Vagina (tissue), 2 donors: ENCODE measurements around the gene NCBP1. TPM values are rescaled to one million over a fixed set of nuclear protein-coding genes. Genes with fewer than 3 reads are reported as not detected.

Source experiments
- DNase-seq, 2 donors: peaks; one replicate each; pipeline ENCODE4 v3.0.0-alpha.2; 2017; ENCODE audit errors: extremely low spot score in 2 of 2
- H3K27ac ChIP-seq: fragments of 200-600 bp; sonication (generic); one replicate; pipeline ENCODE4 v1.5.1; 2019
- H3K27me3 ChIP-seq: fragments of 200-600 bp; sonication (generic); one replicate; pipeline ENCODE4 v1.5.1; 2019
- H3K36me3 ChIP-seq, 2 donors: fragments of 200-600 bp; sonication (generic); one replicate each; pipeline ENCODE4 v1.5.1; 2017 to 2019
- H3K4me1 ChIP-seq: fragments of 200-600 bp; sonication (generic); one replicate; pipeline ENCODE4 v1.5.1; 2019
- H3K4me3 ChIP-seq, 2 donors: fragments of 200-600 bp; sonication (generic); 1 replicate in 1 of 2; 2 replicates in 1 of 2; pipeline ENCODE4 v1.5.1; 2016 to 2019
- H3K9me3 ChIP-seq: fragments of 200-600 bp; sonication (generic); one replicate; pipeline ENCODE4 v1.5.1; 2019
- POLR2A ChIP-seq, 2 donors: fragments of 450-650 bp; IDR thresholded peaks; one replicate each; pipeline ENCODE4 v1.6.1; 2017; ENCODE audit warnings: antibody characterized with exemption in 2 of 2, mild to moderate bottlenecking in 2 of 2, moderate library complexity in 2 of 2
- POLR2AphosphoS5 ChIP-seq, 2 donors: sonication (generic); formaldehyde crosslinking; IDR thresholded peaks; one replicate each; pipeline ENCODE4 v1.9.0; 2017; ENCODE audit warnings: antibody characterized with exemption in 2 of 2, mild to moderate bottlenecking in 2 of 2, low read depth in 1 of 2; ENCODE audit not compliant: insufficient read depth in 1 of 2
- intact Hi-C: fragments of 100-400 bp; cut with DNase I; formaldehyde crosslinking; loops from one replicate; pipeline ENCODE4 v1.15.1; 2023
- total RNA-seq: library from RNA; depleted of rRNA; stranded (reverse); fragments of >200 nt; gene quantifications from one replicate; pipeline ENCODE4 v1.2.3, GENCODE V29; 2016
- TF ChIP-seq, protein P1 (sequence below), 3 experiments: fragments of 450-650 bp in 2 of 3; fragments of 200-600 bp in 1 of 3; sonication (generic) in 1 of 3; IDR thresholded peaks; one replicate each; pipeline ENCODE4 v1.5.1; 2017 to 2019; ENCODE audit warnings: antibody characterized with exemption in 3 of 3, mild to moderate bottlenecking in 2 of 3, moderate library complexity in 2 of 3

Gene NCBP1
- total RNA-seq, 1 donor from 2014 or later = 23.3 TPM

DNA sequence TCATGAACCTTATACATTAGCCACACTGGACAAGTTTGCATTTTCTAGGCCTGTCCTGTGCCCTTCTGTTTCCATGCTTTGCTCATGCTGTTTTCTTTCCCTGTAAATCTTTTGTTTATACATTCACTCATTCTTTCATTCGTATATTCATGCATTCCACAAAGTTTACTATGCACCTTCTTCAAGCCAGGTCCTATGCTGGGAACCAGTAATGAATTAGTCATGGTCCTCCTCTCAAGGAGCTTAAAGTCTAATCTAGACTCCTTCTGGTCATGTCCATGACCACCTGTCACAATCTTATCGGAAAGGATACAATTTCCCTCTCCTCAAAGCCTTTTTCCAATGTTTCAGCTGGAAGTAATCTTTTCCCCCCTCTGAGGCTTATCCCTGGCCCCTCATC lies 72.6 kb downstream of the NCBP1 start:
- Histone ChIP-seq H3K27ac (no peak overlapping the region), H3K9me3 (no peaks in the 10 kb centered on the region), H3K36me3 (no peaks in the 10 kb centered on the region), H3K27me3 (no peaks in the 10 kb centered on the region), H3K4me3 (no peak overlapping the region), H3K4me1 (peaks cover 16% of the 10 kb centered on the region)
- intact Hi-C loops = no loop called here
- no peak for DNase-seq
- TF ChIP-seq, protein P1, sequence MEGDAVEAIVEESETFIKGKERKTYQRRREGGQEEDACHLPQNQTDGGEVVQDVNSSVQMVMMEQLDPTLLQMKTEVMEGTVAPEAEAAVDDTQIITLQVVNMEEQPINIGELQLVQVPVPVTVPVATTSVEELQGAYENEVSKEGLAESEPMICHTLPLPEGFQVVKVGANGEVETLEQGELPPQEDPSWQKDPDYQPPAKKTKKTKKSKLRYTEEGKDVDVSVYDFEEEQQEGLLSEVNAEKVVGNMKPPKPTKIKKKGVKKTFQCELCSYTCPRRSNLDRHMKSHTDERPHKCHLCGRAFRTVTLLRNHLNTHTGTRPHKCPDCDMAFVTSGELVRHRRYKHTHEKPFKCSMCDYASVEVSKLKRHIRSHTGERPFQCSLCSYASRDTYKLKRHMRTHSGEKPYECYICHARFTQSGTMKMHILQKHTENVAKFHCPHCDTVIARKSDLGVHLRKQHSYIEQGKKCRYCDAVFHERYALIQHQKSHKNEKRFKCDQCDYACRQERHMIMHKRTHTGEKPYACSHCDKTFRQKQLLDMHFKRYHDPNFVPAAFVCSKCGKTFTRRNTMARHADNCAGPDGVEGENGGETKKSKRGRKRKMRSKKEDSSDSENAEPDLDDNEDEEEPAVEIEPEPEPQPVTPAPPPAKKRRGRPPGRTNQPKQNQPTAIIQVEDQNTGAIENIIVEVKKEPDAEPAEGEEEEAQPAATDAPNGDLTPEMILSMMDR (IDR thresholded peaks at IDR 0.05) = no peak
- TF ChIP-seq POLR2AphosphoS5 (IDR thresholded peaks at IDR 0.05; ENCODE audit: insufficient read depth in 1 of 2, low read depth in 1 of 2) = no peak
- TF ChIP-seq POLR2A (IDR thresholded peaks at IDR 0.05) = no peak

DNA sequence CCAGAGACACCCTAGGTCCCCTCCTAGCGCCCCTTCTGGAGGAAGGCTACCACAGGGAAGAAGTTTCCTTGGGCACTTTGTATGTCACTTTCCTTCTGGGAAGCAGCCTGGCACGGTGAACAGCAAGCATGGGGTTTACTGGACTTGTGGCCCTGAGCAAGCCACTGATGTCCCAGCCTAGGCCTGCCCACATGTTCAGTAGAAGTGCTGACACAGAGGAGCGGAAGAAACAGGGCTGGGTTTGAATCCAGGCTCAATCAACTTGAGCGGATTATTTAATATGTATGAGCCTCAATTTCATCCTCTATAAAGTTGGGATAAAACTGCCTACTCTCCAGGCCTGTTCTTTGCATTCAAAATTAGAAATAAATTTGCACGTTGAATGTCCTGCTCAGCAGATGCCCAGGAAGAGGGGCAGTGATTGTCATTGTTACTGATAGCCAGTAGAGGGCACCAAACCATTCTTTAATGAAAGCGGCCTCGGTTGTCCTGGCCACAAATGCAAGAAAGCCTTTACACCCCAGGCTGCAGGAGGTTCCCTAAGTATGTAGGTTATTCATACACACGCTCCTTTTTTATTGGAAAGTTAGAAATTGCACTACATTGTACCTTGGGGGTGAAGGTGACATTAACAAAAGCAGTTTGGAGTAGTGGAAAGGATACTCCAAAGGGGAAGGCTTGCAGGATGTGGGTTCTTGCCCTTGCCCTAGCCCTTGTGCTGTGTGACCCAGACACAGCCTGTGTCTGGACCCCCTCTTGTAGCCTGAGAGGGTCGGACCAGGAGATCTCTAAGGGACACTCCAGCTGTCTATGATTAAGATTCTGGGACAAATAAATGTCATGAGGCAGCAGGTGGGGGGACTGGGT lies 77.0 kb downstream of the NCBP1 start:
- no peaks in the 10 kb centered on the region for H3K36me3 ChIP-seq
- intact Hi-C loops = loop anchor here (5.0 kb wide), 1 partner anchor 192 kb away; no protein-coding TSS in a partner anchor
- H3K27ac ChIP-seq = no peak overlapping the region
- no peak overlapping the region for H3K4me3 ChIP-seq
- H3K9me3 ChIP-seq = no peaks in the 10 kb centered on the region
- no peak for TF ChIP-seq POLR2A (IDR thresholded peaks at IDR 0.05)
- TF ChIP-seq, protein P1 (IDR thresholded peaks at IDR 0.05) = peak; percentile 71 to 78 (median 71)
- no peaks in the 10 kb centered on the region for H3K27me3 ChIP-seq
- peaks cover 4% of the 10 kb centered on the region for H3K4me1 ChIP-seq
- no peak for DNase-seq

DNA sequence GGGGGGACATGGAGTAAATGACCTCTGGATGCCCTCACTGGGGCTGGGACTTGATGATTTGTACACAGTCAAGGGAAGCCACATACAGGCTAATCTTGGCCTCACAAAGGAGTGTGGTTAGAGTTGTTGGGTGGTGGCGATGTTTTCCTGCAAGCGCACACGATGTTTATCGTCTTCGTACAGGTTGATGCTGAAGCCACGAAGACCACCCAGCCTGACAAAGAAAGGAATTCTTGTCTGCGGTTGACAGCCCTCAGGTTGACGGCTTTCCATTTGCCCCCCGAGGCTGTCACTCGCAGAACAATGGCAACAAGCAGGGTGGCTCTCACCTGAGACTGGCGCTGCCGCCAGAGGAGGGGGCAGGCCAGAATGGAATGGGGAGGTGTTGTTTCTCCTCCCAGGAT lies 77.6 kb downstream of the NCBP1 start:
- Histone ChIP-seq H3K27ac (no peak overlapping the region), H3K4me3 (no peak overlapping the region), H3K27me3 (no peaks in the 10 kb centered on the region), H3K36me3 (no peaks in the 10 kb centered on the region), H3K9me3 (no peaks in the 10 kb centered on the region), H3K4me1 (peaks cover 4% of the 10 kb centered on the region)
- no peak for TF ChIP-seq POLR2AphosphoS5 (IDR thresholded peaks at IDR 0.05; ENCODE audit: insufficient read depth in 1 of 2, low read depth in 1 of 2)
- TF ChIP-seq POLR2A (IDR thresholded peaks at IDR 0.05) = no peak
- TF ChIP-seq, protein P1 (IDR thresholded peaks at IDR 0.05) = no peak
- intact Hi-C loops = loop anchor here (5.0 kb wide), 1 partner anchor 191 kb away; no protein-coding TSS in a partner anchor
- no peak for DNase-seq

DNA sequence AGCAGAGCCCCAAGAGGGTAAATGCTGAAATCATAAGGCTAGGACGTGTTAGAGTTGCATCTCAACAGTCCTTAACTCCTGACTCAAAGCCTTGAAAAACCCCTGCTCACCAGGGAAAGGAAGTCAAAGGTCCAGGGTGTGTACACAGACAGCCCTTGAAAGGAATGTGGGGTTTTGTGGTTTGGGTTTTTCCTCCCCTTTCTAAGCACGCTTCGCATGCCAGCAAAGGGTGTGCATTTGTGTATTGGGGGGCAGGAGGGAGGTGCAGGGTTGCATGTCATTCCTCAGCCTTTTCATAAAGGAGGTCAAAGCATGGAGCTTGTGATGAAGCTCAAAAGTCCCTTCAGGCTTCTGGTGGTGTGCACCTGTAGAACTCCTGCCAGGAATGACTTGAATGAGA lies 80.8 kb downstream of the NCBP1 start:
- Histone ChIP-seq H3K36me3 (no peaks in the 10 kb centered on the region), H3K4me1 (peaks cover 4% of the 10 kb centered on the region), H3K27ac (no peak overlapping the region), H3K9me3 (no peaks in the 10 kb centered on the region), H3K27me3 (no peaks in the 10 kb centered on the region), H3K4me3 (no peak overlapping the region)
- TF ChIP-seq POLR2AphosphoS5 (IDR thresholded peaks at IDR 0.05; ENCODE audit: insufficient read depth in 1 of 2, low read depth in 1 of 2) (no peak), POLR2A (IDR thresholded peaks at IDR 0.05) (no peak)
- TF ChIP-seq, protein P1 (IDR thresholded peaks at IDR 0.05) = no peak
- no peak for DNase-seq
- intact Hi-C loops = loop anchor here (5.0 kb wide), 1 partner anchor 188 kb away; no protein-coding TSS in a partner anchor

DNA sequence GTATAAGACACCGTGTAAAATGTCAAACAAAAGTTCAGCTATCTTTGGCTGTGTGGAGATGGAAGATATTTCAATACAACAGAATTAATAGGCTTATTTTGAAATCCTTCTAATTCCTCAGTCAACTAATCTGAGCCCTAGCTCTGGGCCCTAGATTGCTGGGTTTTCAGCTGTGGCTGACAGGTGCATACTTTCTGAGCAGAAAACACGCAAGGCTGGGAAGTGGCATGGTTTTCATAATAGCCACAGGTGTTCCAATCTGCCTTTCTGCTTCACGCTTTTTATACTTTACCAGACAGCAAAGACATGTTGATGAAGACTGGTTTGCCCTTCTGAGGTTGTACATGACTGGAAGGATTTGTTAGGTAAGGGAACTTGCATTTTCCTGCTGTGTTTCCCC lies 84.2 kb downstream of the NCBP1 start:
- Histone ChIP-seq H3K9me3 (no peaks in the 10 kb centered on the region), H3K4me1 (no peaks in the 10 kb centered on the region), H3K4me3 (no peak overlapping the region), H3K36me3 (no peaks in the 10 kb centered on the region), H3K27me3 (no peaks in the 10 kb centered on the region), H3K27ac (no peak overlapping the region)
- TF ChIP-seq POLR2A (IDR thresholded peaks at IDR 0.05) = no peak
- no peak for TF ChIP-seq POLR2AphosphoS5 (IDR thresholded peaks at IDR 0.05; ENCODE audit: insufficient read depth in 1 of 2, low read depth in 1 of 2)
- TF ChIP-seq, protein P1 (IDR thresholded peaks at IDR 0.05) = no peak
- intact Hi-C loops = no loop called here
- no peak for DNase-seq
